Measurements from ENCODE around the gene PTH2R.

GRCh38 chr2:208371634-208371935 is 35.0 kb upstream of the PTH2R start:
- TF ChIP-seq CTCF (IDR thresholded peaks at IDR 0.05; ENCODE audit: extremely low read depth in 1 of 2, insufficient read depth in 1 of 2, low read depth in 1 of 2, low read length in 2 of 2): no peak
- no peak for TF ChIP-seq POLR2AphosphoS5 (IDR thresholded peaks at IDR 0.05; ENCODE audit: insufficient read depth, low read depth, low read length)
- TF ChIP-seq EZH2 (IDR thresholded peaks at IDR 0.05; ENCODE audit: borderline replicate concordance, low read depth, low read length, severe bottlenecking): no peak
- no peak for TF ChIP-seq JUN (IDR thresholded peaks at IDR 0.05; ENCODE audit: borderline replicate concordance, insufficient read depth, insufficient read length, low read depth)
